Measurements from ENCODE around the gene ATP6V1D. TPM values are rescaled to one million over a fixed set of nuclear protein-coding genes. Genes with fewer than 3 reads are reported as not detected.

ATP6V1D gene
- total and polyA plus RNA-seq, 8 donors: 43.3 to 192 (median 83.8) TPM

DNA sequence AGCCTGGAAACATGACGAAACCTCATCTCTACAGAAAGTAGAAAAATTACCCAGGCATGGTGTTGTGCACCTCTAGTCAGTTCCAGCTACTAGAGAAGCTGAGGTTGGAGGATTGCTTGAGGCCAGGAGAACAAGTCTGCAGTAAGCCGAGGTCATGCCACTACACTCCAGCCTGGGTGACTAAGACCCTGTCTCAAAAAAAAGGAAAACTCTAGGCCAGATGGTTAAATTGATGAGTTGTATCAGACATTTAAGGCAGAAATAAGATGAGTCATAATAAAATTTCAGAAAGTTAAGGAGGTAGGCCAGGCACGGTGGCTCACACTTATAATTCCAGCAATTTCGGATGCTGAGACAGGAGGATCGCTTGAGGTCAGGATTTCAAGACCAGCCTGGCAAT, 11.2 kb upstream of the ATP6V1D start:
- 81 to 93% (median 85%) methylated on average over 5 of the region's 5 CpGs for WGBS, 5 donors
- TF ChIP-seq EP300 (IDR thresholded peaks at IDR 0.05) (no peak), POLR2A (IDR thresholded peaks at IDR 0.05) (no peak), POLR2AphosphoS5 (IDR thresholded peaks at IDR 0.05) (no peak)
- TF ChIP-seq, protein P1, sequence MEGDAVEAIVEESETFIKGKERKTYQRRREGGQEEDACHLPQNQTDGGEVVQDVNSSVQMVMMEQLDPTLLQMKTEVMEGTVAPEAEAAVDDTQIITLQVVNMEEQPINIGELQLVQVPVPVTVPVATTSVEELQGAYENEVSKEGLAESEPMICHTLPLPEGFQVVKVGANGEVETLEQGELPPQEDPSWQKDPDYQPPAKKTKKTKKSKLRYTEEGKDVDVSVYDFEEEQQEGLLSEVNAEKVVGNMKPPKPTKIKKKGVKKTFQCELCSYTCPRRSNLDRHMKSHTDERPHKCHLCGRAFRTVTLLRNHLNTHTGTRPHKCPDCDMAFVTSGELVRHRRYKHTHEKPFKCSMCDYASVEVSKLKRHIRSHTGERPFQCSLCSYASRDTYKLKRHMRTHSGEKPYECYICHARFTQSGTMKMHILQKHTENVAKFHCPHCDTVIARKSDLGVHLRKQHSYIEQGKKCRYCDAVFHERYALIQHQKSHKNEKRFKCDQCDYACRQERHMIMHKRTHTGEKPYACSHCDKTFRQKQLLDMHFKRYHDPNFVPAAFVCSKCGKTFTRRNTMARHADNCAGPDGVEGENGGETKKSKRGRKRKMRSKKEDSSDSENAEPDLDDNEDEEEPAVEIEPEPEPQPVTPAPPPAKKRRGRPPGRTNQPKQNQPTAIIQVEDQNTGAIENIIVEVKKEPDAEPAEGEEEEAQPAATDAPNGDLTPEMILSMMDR (IDR thresholded peaks at IDR 0.05): no peak
- H3K4me3 ChIP-seq: no peak overlapping the region
- peaks cover 29 to 99% (median 99%) of the 10 kb centered on the region in 4 donors for H3K36me3 ChIP-seq
- intact Hi-C loops (cut with DNase I; ENCODE audit: low total_unique reads): no loop called here
- no peak overlapping the region for H3K27ac ChIP-seq
- no peaks in the 10 kb centered on the region for H3K27me3 ChIP-seq
- DNase-seq: no peak
- H3K9me3 ChIP-seq: no peaks in the 10 kb centered on the region
- H3K4me1 ChIP-seq: peaks cover 0 to 30% (median 14%) of the 10 kb centered on the region in 4 donors

DNA sequence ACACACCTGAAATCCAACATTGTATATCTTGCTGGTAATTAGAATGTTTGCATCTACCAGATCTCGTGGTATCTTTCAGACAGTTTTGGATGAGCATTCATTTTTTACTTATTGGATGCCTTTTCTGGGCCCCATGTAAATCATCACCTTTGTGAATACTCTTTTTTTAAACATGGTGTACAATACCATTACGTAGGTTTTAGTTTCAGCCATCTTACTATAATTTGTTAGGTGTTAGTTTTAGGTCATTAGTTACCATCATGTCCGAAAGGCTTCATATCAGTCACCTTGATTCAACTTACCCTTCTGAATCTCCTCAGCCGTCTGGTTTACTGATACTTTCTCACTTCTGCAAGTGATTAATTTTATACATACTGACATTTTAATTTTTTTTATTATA, 5.9 kb upstream of the ATP6V1D start:
- WGBS, 5 donors: 87 to 91% (median 89%) methylated on average over 4 of the region's 4 CpGs
- intact Hi-C loops (cut with DNase I; ENCODE audit: low total_unique reads): no loop called here
- Histone ChIP-seq H3K9me3 (no peaks in the 10 kb centered on the region), H3K4me3 (no peak overlapping the region), H3K4me1 (peaks cover 7 to 60% (median 41%) of the 10 kb centered on the region in 4 donors), H3K27ac (no peak overlapping the region), H3K36me3 (peaks cover 36 to 68% (median 63%) of the 10 kb centered on the region in 4 donors), H3K27me3 (no peaks in the 10 kb centered on the region)
- TF ChIP-seq EP300 (IDR thresholded peaks at IDR 0.05): no peak
- TF ChIP-seq POLR2AphosphoS5 (IDR thresholded peaks at IDR 0.05): no peak
- TF ChIP-seq, protein P1 (IDR thresholded peaks at IDR 0.05): no peak
- TF ChIP-seq POLR2A (IDR thresholded peaks at IDR 0.05): no peak
- DNase-seq: no peak

- peak overlapping the region; percentile 64 to 95 (median 84) for H3K4me3 ChIP-seq
- H3K36me3 ChIP-seq: peaks cover 10 to 20% (median 15%) of the 10 kb centered on the region in 4 donors
- H3K4me1 ChIP-seq: peaks cover 31 to 85% (median 64%) of the 10 kb centered on the region in 4 donors
- H3K27me3 ChIP-seq: no peaks in the 10 kb centered on the region
- 0 to 2% (median 1%) methylated on average over 32 to 34 of the region's 34 CpGs for WGBS, 5 donors
- H3K9me3 ChIP-seq: no peaks in the 10 kb centered on the region
- TF ChIP-seq EP300 (IDR thresholded peaks at IDR 0.05) (no peak), POLR2AphosphoS5 (IDR thresholded peaks at IDR 0.05) (no peak), POLR2A (IDR thresholded peaks at IDR 0.05) (no peak)
- TF ChIP-seq, protein P1 (IDR thresholded peaks at IDR 0.05): no peak
- DNase-seq: no peak
- peak overlapping the region; percentile 69 to 95 (median 93) for H3K27ac ChIP-seq
- intact Hi-C loops (cut with DNase I; ENCODE audit: low total_unique reads): no loop called here
Observed at GRCh38 chr14:67360470-67361206, 1.0 kb upstream of the ATP6V1D start.

GRCh38 chr14:67358924-67359774, 455 bp downstream of the ATP6V1D start:
- DNase-seq: peak in 1 of 2 donors; percentile 55
- TF ChIP-seq, protein P1 (IDR thresholded peaks at IDR 0.05): no peak
- peak in 1 of 4 donors; percentile 28 for TF ChIP-seq POLR2A (IDR thresholded peaks at IDR 0.05)
- H3K4me3 ChIP-seq: peak overlapping the region; percentile 64 to 95 (median 84)
- peaks cover 0 to 7% (median 1%) of the 10 kb centered on the region in 4 donors for H3K36me3 ChIP-seq
- H3K27ac ChIP-seq: peak overlapping the region; percentile 17 to 95 (median 93)
- WGBS, 5 donors: 1 to 2% (median 2%) methylated on average over 31 to 38 of the region's 38 CpGs
- intact Hi-C loops (cut with DNase I; ENCODE audit: low total_unique reads): no loop called here
- no peaks in the 10 kb centered on the region for H3K27me3 ChIP-seq
- H3K9me3 ChIP-seq: no peaks in the 10 kb centered on the region
- peaks cover 31 to 78% (median 64%) of the 10 kb centered on the region in 4 donors for H3K4me1 ChIP-seq
